ENCODE data around the gene SLC5A8.

- TF ChIP-seq CTCF (conservative IDR thresholded peaks at IDR 0.05; ENCODE audit: low read depth, low read length) (no peak), POLR2A (IDR thresholded peaks at IDR 0.05; ENCODE audit: low read depth, low read length) (no peak), RCOR1 (IDR thresholded peaks at IDR 0.05; ENCODE audit: insufficient replicate concordance, low read length) (no peak), ELK1 (IDR thresholded peaks at IDR 0.05; ENCODE audit: borderline replicate concordance, low read depth, low read length) (no peak), CEBPB (IDR thresholded peaks at IDR 0.05; ENCODE audit: low read depth, low read length) (no peak), BHLHE40 (IDR thresholded peaks at IDR 0.05; ENCODE audit: low read depth, low read length) (no peak), USF2 (IDR thresholded peaks at IDR 0.05; ENCODE audit: low read depth, low read length) (no peak), RAD21 (IDR thresholded peaks at IDR 0.05; ENCODE audit: low read length) (no peak), MXI1 (IDR thresholded peaks at IDR 0.05; ENCODE audit: borderline replicate concordance, low read depth, low read length) (no peak), FOS (IDR thresholded peaks at IDR 0.05; ENCODE audit: low read depth, low read length) (no peak), SMC3 (IDR thresholded peaks at IDR 0.05; ENCODE audit: low read depth, low read length) (no peak), NFE2L2 (IDR thresholded peaks at IDR 0.05; ENCODE audit: low read depth, low read length) (no peak), MAFK (IDR thresholded peaks at IDR 0.05; ENCODE audit: low read depth, low read length) (no peak), RFX5 (IDR thresholded peaks at IDR 0.05; ENCODE audit: low read depth, low read length) (no peak)
These were observed 35.5 kb downstream of the SLC5A8 start for GRCh38 chr12:101174541-101174940.

Data from IMR-90 (cell line).